VCaP (cell line): ENCODE results near the gene SMYD3.

Experiments
- H3K27ac ChIP-seq: fragments of 450-650 bp; 2 replicates; pipeline ENCODE4 v1.5.1; 2017
- CTCF ChIP-seq: fragments of 450-650 bp; conservative IDR thresholded peaks from 2 replicates; pipeline ENCODE4 v1.5.1; 2017; ENCODE audit warnings: mild to moderate bottlenecking, moderate library complexity

SMYD3 gene

GRCh38 chr1:246184503-246184902 lies 322.6 kb downstream of the SMYD3 start:
- TF ChIP-seq CTCF = no peak
- no peak overlapping the region for H3K27ac ChIP-seq

GRCh38 chr1:246182149-246182851 lies 324.8 kb downstream of the SMYD3 start:
- no peak for TF ChIP-seq CTCF
- H3K27ac ChIP-seq = no peak overlapping the region

- no peak overlapping the region for H3K27ac ChIP-seq
Observed at GRCh38 chr1:246181241-246181640, 325.8 kb downstream of the SMYD3 start.

GRCh38 chr1:246179401-246179800 lies 327.7 kb downstream of the SMYD3 start:
- no peak for TF ChIP-seq CTCF
- H3K27ac ChIP-seq = no peak overlapping the region

More at GRCh38 chr1:246181241-246181640, 325.8 kb downstream of the SMYD3 start:
- no peak for TF ChIP-seq CTCF

- no peak overlapping the region for H3K27ac ChIP-seq
- no peak for TF ChIP-seq CTCF
Observed at GRCh38 chr1:246178717-246179311, 328.3 kb downstream of the SMYD3 start.

GRCh38 chr1:246176126-246177024 lies 330.7 kb downstream of the SMYD3 start:
- no peak overlapping the region for H3K27ac ChIP-seq
- TF ChIP-seq CTCF = no peak
